D721Med (cell line): ENCODE results near the gene LASP1NB.
"Not testable (repeated sequence)": the region's sequence is repeated elsewhere in the genome, so short reads cannot be mapped to it uniquely, and the experiment has no call there.

Source experiments
- DNase-seq: peaks from one replicate; pipeline ENCODE4 v3.0.0; 2011; ENCODE audit warnings: low spot score; ENCODE audit not compliant: insufficient read length
- FAIRE-seq: peaks from 2 replicates; lab custom pipeline; 2011; peaks lifted over from hg19 to GRCh38; lab: Jason Lieb, UNC
- CTCF ChIP-seq: IDR thresholded peaks from 2 replicates; pipeline ENCODE4 v1.5.1; 2012; ENCODE audit warnings: mild to moderate bottlenecking, control low read depth; ENCODE audit not compliant: insufficient read depth; ENCODE audit errors: missing control alignments

Gene LASP1NB

GRCh38 chr17:38919316-38920078 is 5.9 kb upstream of the LASP1NB start:
- TF ChIP-seq CTCF, result no peak
- DNase-seq, result no peak
- FAIRE-seq, result no peak

GRCh38 chr17:38920374-38921291 is 4.8 kb upstream of the LASP1NB start:
- FAIRE-seq (no peak), DNase-seq (no peak)
- no peak for TF ChIP-seq CTCF

DNA sequence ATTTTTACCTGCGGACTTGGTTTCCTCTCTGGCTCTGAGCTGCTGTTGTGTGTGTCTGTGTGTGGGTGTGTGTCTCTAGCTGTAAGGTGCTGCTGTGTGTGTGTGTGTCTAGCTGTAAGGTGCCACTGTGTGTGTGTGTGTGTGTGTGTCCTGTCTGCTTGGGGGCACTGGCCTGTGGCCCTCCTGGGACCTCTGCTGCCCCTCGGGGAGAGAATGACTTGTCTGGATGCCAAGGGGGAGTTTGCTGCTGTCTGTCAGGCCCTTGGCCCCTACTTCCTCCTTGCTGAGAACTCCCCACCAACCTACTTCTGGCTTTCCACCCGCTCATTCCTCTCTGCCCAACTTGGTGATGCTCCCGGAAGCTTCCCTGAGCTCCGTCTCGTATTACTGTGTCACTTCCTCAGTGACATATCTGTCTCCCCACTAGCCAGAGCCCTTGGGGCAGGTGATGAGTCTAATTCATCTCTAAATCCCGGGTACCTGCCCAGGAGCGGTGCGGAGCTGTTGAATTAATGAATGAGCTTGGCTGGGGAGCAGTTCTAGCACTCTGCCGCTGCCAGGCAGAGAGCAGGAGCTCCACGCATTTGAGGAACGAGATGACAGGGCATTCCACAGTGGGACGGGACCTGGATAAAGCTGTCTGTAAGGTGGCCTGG is 3.5 kb upstream of the LASP1NB start:
- no peak for DNase-seq
- FAIRE-seq, result no peak
- no peak for TF ChIP-seq CTCF

GRCh38 chr17:38922538-38923297 is 2.7 kb upstream of the LASP1NB start:
- FAIRE-seq, result no peak
- DNase-seq, result no peak
- TF ChIP-seq CTCF, result no peak

DNA sequence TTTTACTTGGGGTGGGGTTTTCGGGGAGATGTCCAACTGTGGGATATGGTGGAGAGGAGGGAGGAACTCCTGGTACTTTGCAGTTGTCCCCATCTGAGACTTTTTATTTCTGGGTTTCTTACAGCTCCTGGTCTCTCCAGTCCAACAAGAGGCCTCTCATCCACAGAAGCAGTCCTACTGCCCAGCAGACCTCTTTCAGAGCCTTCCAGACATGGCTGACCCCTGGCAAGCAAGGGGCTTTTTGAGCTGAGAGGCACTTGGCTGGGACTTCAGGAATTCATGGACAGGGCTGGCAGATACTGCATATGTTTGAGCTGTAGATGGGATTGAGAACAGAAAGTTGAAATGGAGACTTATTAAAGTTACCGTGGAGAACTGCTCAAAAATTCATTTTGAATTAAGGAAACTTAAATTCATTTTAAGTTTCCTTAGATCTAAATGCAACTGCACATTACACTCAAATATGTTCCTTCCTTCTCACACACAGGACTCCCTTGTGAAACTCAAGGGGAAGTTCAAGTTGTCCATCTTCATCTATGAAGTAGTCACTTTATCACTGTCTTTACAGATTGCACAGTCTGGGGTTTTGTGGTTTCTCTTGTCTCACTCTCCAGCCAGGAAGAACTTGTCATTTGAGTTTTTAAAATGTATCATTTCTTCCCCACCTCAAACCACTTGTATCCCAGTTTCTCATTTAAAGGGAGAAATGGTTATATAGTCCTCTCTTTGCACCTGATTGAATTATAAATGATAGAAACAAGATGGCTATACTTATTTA is 1.1 kb downstream of the LASP1NB start:
- TF ChIP-seq CTCF, result no peak
- DNase-seq (no peak), FAIRE-seq (no peak)

DNA sequence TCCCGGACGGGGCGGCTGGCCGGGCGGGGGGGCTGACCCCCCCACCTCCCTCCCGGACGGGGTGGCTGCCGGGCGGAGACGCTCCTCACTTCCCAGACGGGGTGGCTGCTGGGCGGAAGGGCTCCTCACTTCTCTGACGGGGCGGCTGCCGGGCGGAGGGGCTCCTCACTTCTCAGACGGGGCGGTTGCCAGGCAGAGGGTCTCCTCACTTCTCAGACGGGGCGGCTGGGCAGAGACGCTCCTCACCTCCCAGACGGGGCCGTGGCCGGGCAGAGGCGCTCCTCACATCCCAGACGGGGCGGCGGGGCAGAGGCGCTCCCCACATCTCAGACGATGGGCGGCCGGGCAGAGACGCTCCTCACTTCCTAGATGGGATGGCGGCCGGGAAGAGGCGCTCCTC is 5.4 kb downstream of the LASP1NB start:
- not testable (repeated sequence) for FAIRE-seq, DNase-seq

DNA sequence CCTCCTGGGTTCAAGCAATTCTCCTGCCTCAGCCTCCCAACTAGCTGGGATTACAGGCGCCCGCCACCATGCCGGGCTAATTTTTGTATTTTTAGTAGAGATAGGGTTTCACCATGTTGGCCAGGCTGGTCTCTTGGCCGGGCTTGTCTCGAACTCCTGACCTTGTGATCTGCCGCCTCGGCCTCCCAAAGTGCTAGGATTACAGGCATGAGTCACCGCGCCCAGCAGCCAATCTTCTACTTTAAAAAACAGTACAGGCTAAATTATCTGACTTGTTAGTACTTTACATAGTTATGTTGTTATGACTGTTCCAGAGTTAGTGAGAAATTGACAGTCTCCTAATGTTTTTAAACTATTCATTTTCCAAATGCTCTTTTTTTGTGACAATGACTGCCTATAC is 8.5 kb downstream of the LASP1NB start:
- DNase-seq, FAIRE-seq: not testable (repeated sequence)
